Thymus (tissue), 11 donors: Measurements from ENCODE around the gene CUX1. TPM values are rescaled to one million over a fixed set of nuclear protein-coding genes. Genes with fewer than 3 reads are reported as not detected.

ENCODE experiments used
- DNase-seq, 9 donors: peaks; one replicate each; pipeline ENCODE4 v3.0.0-alpha.2; 2013; ENCODE audit warnings: low spot score in 9 of 9, low read depth in 6 of 9, missing footprints in 1 of 9
- H3K27ac ChIP-seq, 2 donors: one replicate each; pipeline ENCODE4 v1.5.1; 2013; ENCODE audit warnings: control low read depth in 1 of 2, low read depth in 1 of 2, low read length in 1 of 2, mild to moderate bottlenecking in 1 of 2, moderate library complexity in 1 of 2
- H3K27me3 ChIP-seq, 2 donors: one replicate each; pipeline ENCODE4 v1.5.1; 2013; ENCODE audit warnings: low read length in 1 of 2; ENCODE audit not compliant: control insufficient read depth in 2 of 2, insufficient read depth in 1 of 2
- H3K36me3 ChIP-seq, 2 donors: one replicate each; pipeline ENCODE4 v1.5.1; 2013; ENCODE audit warnings: low read length in 1 of 2, mild to moderate bottlenecking in 1 of 2, moderate library complexity in 1 of 2; ENCODE audit not compliant: control insufficient read depth in 2 of 2, insufficient read depth in 2 of 2
- H3K4me1 ChIP-seq, 2 donors: one replicate each; pipeline ENCODE4 v1.5.1; 2013; ENCODE audit warnings: low read length in 2 of 2; ENCODE audit not compliant: control insufficient read depth in 2 of 2, insufficient read depth in 2 of 2
- H3K4me3 ChIP-seq, 2 donors: one replicate each; pipeline ENCODE4 v1.5.1; 2013; ENCODE audit warnings: low read length in 2 of 2, control low read depth in 1 of 2, mild to moderate bottlenecking in 1 of 2
- H3K9me3 ChIP-seq, 2 donors: one replicate each; pipeline ENCODE4 v1.5.1; 2013; ENCODE audit warnings: low read length in 1 of 2, mild to moderate bottlenecking in 1 of 2; ENCODE audit not compliant: control insufficient read depth in 2 of 2, insufficient read depth in 1 of 2
- WGBS: extraction: QIAGEN DNeasy Blood & Tissue Kit; methylation state at CpG from one replicate; pipeline ENCODE4 v1.1.7; 2013; 5-methylcytosine and 5-hydroxymethylcytosine counted together
- polyA plus RNA-seq: library from polyadenylated mRNA; stranded (reverse); fragments of 200-250 nt; gene quantifications from one replicate; pipeline ENCODE4 v1.2.3, GENCODE V29; 2013
- total RNA-seq: library from RNA; stranded (reverse); fragments of 120-200 nt; gene quantifications from one replicate; pipeline ENCODE4 v1.2.4, GENCODE V29; 2013
- donor health status: healthy.

CUX1 gene
- total and polyA plus RNA-seq, 2 donors: 27.8 to 35.0 TPM

DNA sequence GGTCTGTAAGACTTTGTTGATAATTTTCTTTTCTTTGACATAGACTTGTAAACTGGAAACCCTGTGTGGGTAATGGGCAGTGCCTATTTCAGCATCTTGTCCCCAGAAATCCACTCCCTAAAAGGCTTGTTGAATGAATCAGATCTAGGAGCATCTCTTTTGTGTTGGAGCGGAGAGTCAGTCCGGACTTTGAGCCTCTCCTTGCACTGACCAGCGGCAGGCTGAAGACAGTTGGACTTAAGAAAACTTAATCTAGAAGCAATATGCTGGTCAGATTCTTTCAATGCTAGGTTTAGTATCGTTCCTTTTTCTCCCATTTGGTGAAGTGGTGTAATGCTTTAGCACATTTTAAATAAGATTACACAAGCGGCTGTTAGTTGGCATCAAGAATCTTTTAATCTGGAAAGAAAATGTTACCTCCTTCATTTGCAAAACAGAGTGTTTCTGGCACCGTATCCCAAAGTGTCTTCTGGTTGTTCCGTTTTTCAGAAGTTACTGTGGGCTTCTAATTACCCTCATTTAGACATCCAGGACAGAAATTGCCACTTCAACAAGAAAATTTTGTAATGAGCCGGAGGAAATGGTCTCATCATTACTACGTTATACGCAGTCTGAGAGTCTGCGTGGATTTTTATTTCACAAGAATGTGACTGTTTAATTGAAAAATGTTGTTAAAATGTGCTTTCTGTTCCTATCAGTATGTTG lies 74.7 kb downstream of the CUX1 start:
- peaks cover 0 to 18% of the 10 kb centered on the region in 2 donors for H3K4me1 ChIP-seq
- peaks cover 0 to 8% of the 10 kb centered on the region in 2 donors for H3K36me3 ChIP-seq
- 96% methylated on average over 11 of the region's 11 CpGs for WGBS
- no peaks in the 10 kb centered on the region for H3K9me3 ChIP-seq
- H3K27ac ChIP-seq: no peak overlapping the region
- DNase-seq: no peak
- H3K4me3 ChIP-seq: no peak overlapping the region
- no peaks in the 10 kb centered on the region for H3K27me3 ChIP-seq

DNA sequence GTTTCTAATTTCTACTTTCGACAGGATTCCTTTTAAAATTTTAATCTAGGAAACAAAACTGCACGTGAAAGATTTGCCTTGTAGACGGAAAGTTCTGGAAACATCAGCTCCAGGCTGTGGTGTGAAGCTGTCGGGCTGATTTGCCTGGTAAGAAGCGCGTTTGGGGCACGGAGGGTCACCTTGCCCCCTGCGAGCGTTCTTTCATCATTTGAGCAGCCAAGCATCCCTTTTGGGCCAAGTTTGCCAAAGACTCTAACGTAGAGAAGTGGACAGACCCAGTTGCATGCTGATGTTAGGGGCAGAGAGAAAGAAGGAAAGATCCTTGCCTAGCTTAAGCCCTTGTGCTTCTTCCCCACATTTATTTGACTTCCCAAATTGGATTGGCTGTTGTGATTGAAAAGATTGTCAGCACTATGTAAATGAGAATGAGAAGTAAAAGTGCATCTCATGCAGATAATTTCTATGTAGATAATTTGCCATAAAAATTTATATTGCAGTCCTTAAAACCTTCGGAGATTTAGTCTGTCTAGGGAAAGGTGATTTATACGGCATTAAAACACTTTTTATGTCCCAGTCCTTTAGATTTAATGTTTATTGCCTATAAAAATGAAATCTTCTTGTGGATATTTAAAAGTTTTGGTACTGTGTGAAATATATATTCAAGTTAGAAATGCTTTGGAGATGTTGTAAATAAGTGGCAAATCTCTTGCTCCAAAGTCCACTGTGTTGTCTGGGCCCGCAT lies 76.1 kb downstream of the CUX1 start:
- DNase-seq: no peak
- H3K4me3 ChIP-seq: no peak overlapping the region
- H3K9me3 ChIP-seq: no peaks in the 10 kb centered on the region
- H3K27me3 ChIP-seq: no peaks in the 10 kb centered on the region
- H3K36me3 ChIP-seq: peaks cover 0 to 8% of the 10 kb centered on the region in 2 donors
- no peak overlapping the region for H3K27ac ChIP-seq
- H3K4me1 ChIP-seq: peaks cover 0 to 22% of the 10 kb centered on the region in 2 donors
- 98% methylated on average over 13 of the region's 13 CpGs for WGBS

DNA sequence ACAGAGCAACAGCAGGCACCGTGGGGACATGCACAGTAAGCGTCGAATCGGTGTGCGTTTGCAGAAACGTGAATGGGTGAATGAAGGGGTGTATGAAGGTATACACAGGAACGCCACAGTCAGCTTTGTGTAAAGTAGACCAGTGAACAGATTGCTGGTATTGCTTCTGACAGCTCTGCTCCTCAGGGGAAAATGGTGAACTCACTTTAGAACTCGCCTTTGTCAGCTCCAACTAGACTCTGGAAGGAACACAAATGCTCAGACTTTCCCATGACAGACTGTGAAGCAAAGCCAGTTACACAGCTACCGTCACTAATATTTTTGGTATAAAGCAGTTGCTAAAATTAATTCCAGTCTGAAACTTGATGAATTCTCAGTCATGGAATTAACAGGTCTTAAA lies 78.9 kb downstream of the CUX1 start:
- Histone ChIP-seq H3K9me3 (no peaks in the 10 kb centered on the region), H3K4me1 (peaks cover 0 to 22% of the 10 kb centered on the region in 2 donors), H3K4me3 (no peak overlapping the region), H3K27ac (peak overlapping the region in 1 of 2 donors; percentile 32), H3K36me3 (peaks cover 3 to 4% of the 10 kb centered on the region in 2 donors), H3K27me3 (no peaks in the 10 kb centered on the region)
- DNase-seq: no peak
- WGBS: 83% methylated on average over 9 of the region's 9 CpGs

DNA sequence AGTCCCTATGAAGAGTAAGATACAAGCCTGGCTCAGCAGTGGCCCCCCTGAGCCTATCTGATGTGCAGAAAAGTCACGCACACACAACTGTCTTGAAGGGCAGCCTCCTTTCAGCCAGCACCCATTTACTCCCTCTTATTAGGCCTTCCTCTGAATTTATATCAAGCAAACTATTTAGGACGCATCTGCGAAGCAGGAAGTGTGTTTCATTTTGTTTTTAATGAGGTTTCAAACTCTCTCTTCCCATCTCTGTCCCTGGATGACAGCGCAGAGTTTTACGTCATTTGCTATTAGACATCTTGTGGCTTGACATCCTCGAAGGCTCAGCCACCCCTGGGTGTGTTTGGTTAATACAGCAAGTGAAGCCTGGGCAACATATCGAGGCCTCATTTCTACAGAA lies 79.5 kb downstream of the CUX1 start:
- 68% methylated on average over 7 of the region's 7 CpGs for WGBS
- Histone ChIP-seq H3K9me3 (no peaks in the 10 kb centered on the region), H3K27ac (no peak overlapping the region)

DNA sequence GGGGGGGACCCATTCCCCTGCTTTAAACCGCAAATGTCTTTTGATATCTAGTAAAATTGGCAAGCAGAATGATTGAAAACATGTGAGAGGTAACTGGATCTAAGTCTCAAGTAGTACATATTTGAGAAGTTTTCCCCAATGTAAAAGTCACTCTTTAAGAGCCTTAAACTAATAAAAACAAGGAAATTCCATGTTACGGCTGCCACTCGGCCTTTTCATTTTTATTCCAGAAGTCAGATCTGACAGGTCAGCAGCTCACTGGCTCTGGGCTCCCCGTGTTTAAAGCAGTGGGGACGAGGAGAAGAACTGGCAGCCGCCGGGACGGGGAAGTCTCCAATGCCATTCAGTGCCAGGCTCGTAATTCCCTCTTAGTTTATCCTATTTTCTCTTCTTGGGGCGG lies 80.7 kb downstream of the CUX1 start:
- no peak for DNase-seq
- WGBS: 91% methylated on average over 10 of the region's 10 CpGs
- H3K4me1 ChIP-seq: peaks cover 0 to 22% of the 10 kb centered on the region in 2 donors

More for the DNA sequence above, 79.5 kb downstream of the CUX1 start:
- no peak for DNase-seq
- no peaks in the 10 kb centered on the region for H3K27me3 ChIP-seq
- peaks cover 3 to 4% of the 10 kb centered on the region in 2 donors for H3K36me3 ChIP-seq
- H3K4me1 ChIP-seq: peaks cover 0 to 22% of the 10 kb centered on the region in 2 donors
- H3K4me3 ChIP-seq: no peak overlapping the region

DNA sequence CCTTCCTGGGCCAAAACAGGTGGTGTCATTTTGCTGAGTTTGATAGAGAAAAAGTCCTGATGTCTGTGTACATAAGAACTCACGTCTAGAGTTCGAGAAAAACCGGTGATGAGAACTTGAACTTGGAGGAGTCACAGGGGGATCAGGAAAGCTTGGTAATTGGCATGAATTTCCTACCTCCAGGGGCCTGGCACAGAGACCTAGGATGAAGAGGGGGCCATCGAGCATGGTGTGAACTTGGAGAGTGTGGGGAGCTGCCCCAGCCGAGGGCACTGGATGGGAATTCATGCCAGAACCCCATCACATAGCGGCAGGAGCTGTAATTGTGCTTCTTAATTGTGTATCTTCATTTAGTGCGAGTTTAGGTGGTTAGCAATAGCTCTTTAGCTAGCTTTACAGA lies 82.2 kb downstream of the CUX1 start:
- Histone ChIP-seq H3K4me3 (no peak overlapping the region), H3K27me3 (no peaks in the 10 kb centered on the region), H3K4me1 (peaks cover 0 to 20% of the 10 kb centered on the region in 2 donors), H3K36me3 (peaks cover 0 to 3% of the 10 kb centered on the region in 2 donors), H3K27ac (no peak overlapping the region), H3K9me3 (no peaks in the 10 kb centered on the region)
- 97% methylated on average over 7 of the region's 7 CpGs for WGBS
- no peak for DNase-seq

More for the DNA sequence above, 80.7 kb downstream of the CUX1 start:
- no peak overlapping the region for H3K27ac ChIP-seq
- H3K27me3 ChIP-seq: no peaks in the 10 kb centered on the region
- H3K36me3 ChIP-seq: peaks cover 3 to 4% of the 10 kb centered on the region in 2 donors
- H3K9me3 ChIP-seq: no peaks in the 10 kb centered on the region
- H3K4me3 ChIP-seq: no peak overlapping the region

DNA sequence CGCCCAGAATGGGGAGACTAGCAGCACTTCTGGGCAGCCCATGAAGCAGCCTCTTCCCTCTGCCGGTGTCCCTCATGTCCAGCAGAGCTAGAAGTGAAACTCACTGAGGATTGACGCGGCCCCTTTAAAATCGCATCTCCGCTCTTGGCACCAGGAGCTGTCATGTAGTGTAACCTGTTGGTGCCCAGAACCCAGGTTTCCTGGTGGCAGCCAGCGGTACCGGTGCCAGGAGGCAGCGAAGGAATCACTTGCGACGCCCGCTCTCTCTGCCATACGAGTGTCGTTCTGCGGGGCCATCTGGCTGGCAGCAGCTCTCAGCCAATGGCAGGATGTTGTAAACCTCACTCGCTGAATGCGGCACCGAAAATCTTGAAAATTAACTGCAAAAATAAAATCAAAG lies 82.7 kb downstream of the CUX1 start:
- Histone ChIP-seq H3K4me1 (peaks cover 0 to 20% of the 10 kb centered on the region in 2 donors), H3K36me3 (peaks cover 0 to 3% of the 10 kb centered on the region in 2 donors), H3K4me3 (no peak overlapping the region), H3K27me3 (no peaks in the 10 kb centered on the region), H3K9me3 (no peaks in the 10 kb centered on the region), H3K27ac (no peak overlapping the region)
- no peak for DNase-seq
- WGBS: 98% methylated on average over 18 of the region's 18 CpGs

DNA sequence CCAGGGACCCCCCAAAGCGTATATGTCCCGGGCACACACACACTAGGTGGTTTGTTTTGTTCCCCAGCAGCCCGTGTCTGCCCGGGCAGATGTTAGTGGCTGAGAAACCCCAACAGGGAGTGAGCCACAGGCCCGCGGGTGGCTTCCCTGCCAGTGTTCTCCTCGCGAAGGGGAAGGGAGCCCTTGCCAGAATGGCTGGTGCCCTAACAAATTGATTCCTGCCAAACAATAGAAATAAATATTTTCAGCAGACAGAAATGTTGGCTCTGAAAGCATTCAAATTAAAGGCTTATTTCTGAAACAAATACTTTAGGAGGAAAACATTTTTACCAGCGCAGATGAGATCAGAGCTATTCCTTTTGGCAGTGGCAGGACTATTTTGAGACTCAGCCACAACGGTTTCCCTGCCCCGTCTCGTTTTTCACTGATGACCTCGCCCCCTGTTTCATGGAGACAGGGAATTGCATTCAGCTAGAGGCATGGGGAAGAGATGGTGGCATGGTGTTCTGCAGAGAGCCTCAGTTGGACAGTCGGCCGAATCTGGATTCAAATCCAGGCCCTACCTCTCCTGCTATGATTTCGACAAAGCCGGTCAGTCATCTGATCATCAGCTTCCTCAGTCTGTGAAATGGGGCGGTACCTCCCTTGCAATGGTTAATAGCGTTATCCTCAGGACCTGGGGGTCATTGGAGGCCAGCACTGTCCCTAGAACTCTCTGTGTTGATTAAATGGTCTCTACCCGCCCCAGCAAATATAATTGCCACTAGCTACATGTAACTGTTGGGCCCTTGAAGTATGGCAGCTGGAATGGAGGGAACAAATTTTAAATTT lies 84.5 kb downstream of the CUX1 start:
- Histone ChIP-seq H3K36me3 (peaks cover 0 to 3% of the 10 kb centered on the region in 2 donors), H3K27me3 (no peaks in the 10 kb centered on the region), H3K27ac (no peak overlapping the region), H3K9me3 (no peaks in the 10 kb centered on the region), H3K4me3 (no peak overlapping the region), H3K4me1 (peaks cover 0 to 6% of the 10 kb centered on the region in 2 donors)
- no peak for DNase-seq
- WGBS: 91% methylated on average over 20 of the region's 20 CpGs
